ENCODE results near the gene ANKRD13D. TPM values are rescaled to one million over a fixed set of nuclear protein-coding genes. Genes with fewer than 3 reads are reported as not detected.
A peak's percentile ranks its signal among the peaks of the same experiment; 100 is the strongest.

The ANKRD13D gene
- total RNA-seq, 1 donor = 34.4 TPM

DNA sequence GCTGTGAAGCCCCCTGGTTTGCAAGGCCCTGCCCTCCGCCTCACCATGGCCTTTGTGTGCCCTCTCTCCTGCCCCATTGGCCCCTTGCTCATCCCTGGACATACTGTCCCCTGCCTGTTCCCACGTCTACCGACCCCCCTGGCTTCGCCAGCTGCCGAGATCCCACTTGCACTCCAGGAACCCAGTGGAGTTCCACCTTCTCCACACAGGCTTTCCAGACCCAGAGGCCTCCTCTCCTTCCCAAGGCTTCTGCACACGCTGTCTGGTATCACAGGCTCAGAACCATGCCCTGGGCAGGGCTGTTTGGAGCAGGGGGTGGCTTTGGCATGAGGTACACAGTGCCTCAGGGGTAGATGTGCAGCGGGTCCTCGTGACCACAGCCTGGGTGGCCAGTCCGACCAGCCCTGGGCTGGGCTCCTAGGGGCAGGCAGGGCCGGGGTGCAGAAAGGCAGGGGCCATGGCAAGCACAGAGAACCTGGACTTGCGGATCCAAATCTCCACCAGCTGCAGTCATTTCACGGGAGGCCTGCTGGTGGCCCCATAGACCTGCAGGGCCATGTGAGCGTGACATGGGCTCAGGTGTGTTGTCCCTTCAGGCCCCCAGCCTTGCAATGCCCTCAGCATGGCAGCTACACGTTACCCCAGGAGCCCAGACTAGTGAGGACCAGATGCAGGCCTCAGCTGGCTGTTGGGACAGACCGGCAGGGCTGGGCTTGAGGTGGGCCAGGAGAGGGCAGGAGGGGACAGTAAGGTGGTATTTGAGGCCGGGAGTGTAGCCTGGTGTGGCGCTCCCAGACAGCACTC lies 13.3 kb upstream of the ANKRD13D start:
- Histone ChIP-seq H3K4me2 (ENCODE audit: insufficient read depth, low read length) (no peak overlapping the region), H3K27me3 (ENCODE audit: insufficient read depth, low read length) (no peaks in the 10 kb centered on the region), H3K4me1 (ENCODE audit: insufficient read depth, low read length) (peaks cover 42% of the 10 kb centered on the region), H3K9me3 (ENCODE audit: low read depth, low read length) (no peaks in the 10 kb centered on the region), H4K20me1 (ENCODE audit: insufficient read depth, low read length) (peaks cover 17% of the 10 kb centered on the region), H3K36me3 (ENCODE audit: insufficient read depth, low read length) (peaks cover 17% of the 10 kb centered on the region), H3K79me2 (ENCODE audit: insufficient read depth, low read length) (peaks cover 90% of the 10 kb centered on the region), H2AFZ (ENCODE audit: low read length) (no peak overlapping the region), H3K27ac (ENCODE audit: low read depth, low read length) (peak overlapping the region; percentile 69), H3K4me3 (ENCODE audit: insufficient read depth, low read length) (no peak overlapping the region)
- TF ChIP-seq, protein P1, sequence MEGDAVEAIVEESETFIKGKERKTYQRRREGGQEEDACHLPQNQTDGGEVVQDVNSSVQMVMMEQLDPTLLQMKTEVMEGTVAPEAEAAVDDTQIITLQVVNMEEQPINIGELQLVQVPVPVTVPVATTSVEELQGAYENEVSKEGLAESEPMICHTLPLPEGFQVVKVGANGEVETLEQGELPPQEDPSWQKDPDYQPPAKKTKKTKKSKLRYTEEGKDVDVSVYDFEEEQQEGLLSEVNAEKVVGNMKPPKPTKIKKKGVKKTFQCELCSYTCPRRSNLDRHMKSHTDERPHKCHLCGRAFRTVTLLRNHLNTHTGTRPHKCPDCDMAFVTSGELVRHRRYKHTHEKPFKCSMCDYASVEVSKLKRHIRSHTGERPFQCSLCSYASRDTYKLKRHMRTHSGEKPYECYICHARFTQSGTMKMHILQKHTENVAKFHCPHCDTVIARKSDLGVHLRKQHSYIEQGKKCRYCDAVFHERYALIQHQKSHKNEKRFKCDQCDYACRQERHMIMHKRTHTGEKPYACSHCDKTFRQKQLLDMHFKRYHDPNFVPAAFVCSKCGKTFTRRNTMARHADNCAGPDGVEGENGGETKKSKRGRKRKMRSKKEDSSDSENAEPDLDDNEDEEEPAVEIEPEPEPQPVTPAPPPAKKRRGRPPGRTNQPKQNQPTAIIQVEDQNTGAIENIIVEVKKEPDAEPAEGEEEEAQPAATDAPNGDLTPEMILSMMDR (IDR thresholded peaks at IDR 0.05; ENCODE audit: extremely low read depth, low read depth, low read length) = no peak
- peak; percentile 65 for DNase-seq (ENCODE audit: insufficient read length, low spot score, missing footprints)

DNA sequence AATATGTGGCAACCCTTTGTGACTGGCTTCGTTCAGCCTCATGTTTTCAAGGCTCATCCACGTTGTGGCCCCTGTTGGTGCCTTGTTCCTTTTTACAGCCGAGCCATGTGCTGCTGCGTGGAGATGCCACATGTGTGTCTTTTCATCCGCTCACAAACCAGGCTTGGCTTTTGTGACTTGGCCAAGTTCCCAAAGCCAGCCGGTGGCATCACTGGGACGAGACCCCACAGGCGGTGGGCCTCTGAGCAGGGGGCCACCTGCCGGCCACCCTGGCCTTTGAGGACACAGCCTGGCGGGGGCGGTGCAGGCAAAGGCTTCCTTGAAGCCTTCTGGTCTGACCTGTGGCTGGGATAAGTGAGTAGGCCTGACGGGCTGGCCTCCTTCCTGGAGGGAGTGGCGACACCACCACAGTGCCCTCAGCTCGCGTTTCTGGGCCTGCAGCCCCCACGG lies 12.3 kb upstream of the ANKRD13D start:
- H3K27ac ChIP-seq (ENCODE audit: low read depth, low read length) = peak overlapping the region; percentile 69
- H3K4me1 ChIP-seq (ENCODE audit: insufficient read depth, low read length) = peaks cover 34% of the 10 kb centered on the region
- peaks cover 80% of the 10 kb centered on the region for H3K79me2 ChIP-seq (ENCODE audit: insufficient read depth, low read length)
- H3K36me3 ChIP-seq (ENCODE audit: insufficient read depth, low read length) = peaks cover 22% of the 10 kb centered on the region
- TF ChIP-seq, protein P1 (IDR thresholded peaks at IDR 0.05; ENCODE audit: extremely low read depth, low read depth, low read length) = peak; percentile 40
- H3K4me2 ChIP-seq (ENCODE audit: insufficient read depth, low read length) = peak overlapping the region; percentile 76
- H4K20me1 ChIP-seq (ENCODE audit: insufficient read depth, low read length) = peaks cover 9% of the 10 kb centered on the region
- H3K4me3 ChIP-seq (ENCODE audit: insufficient read depth, low read length) = peak overlapping the region; percentile 64
- H3K27me3 ChIP-seq (ENCODE audit: insufficient read depth, low read length) = no peaks in the 10 kb centered on the region
- peak; percentile 97 for DNase-seq (ENCODE audit: insufficient read length, low spot score, missing footprints)
- peak overlapping the region; percentile 65 for H2AFZ ChIP-seq (ENCODE audit: low read length)
- no peaks in the 10 kb centered on the region for H3K9me3 ChIP-seq (ENCODE audit: low read depth, low read length)

DNA sequence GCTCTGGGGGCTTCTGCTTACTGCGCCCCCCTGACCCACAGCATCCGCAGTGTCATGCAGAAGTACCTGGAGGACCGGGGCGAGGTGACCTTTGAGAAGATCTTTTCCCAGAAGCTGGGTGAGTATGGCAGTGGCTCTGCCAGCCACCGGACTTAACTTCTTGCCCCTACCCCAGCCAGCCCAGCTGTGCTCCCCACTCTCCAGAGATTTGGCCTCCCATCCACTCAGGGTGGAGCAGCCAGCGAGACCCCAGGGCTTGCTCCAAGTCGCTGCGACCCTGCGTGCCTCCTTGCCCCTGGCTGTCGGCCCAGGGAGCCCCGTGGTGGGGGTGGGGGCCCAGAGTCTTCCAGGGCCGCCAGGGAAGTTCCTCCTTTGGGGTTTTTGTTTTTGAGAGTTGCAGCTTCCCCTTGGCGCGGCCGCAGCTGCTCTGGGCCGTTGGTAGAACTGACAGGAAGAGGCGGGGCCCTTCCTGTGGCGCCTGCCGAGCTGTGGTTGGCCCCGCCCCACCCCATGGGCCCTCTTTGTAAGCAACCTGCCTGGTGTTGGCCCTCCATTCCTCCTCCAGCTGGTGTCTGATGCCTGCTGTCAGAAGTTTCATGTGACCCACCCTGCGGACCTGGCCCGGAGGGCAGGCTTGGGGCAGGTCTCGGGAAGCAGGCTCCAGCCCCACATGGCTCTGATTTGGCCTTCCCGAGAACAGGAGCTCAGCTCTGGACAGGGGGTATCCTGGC lies 11.7 kb upstream of the ANKRD13D start:
- H2AFZ ChIP-seq (ENCODE audit: low read length) = peak overlapping the region; percentile 65
- peaks cover 28% of the 10 kb centered on the region for H3K36me3 ChIP-seq (ENCODE audit: insufficient read depth, low read length)
- peak; percentile 98 for DNase-seq (ENCODE audit: insufficient read length, low spot score, missing footprints)
- H3K27ac ChIP-seq (ENCODE audit: low read depth, low read length) = peak overlapping the region; percentile 69
- peaks cover 4% of the 10 kb centered on the region for H4K20me1 ChIP-seq (ENCODE audit: insufficient read depth, low read length)
- peaks cover 74% of the 10 kb centered on the region for H3K79me2 ChIP-seq (ENCODE audit: insufficient read depth, low read length)
- peak overlapping the region; percentile 76 for H3K4me2 ChIP-seq (ENCODE audit: insufficient read depth, low read length)
- TF ChIP-seq, protein P1 (IDR thresholded peaks at IDR 0.05; ENCODE audit: extremely low read depth, low read depth, low read length) = no peak
- no peaks in the 10 kb centered on the region for H3K27me3 ChIP-seq (ENCODE audit: insufficient read depth, low read length)
- H3K9me3 ChIP-seq (ENCODE audit: low read depth, low read length) = no peaks in the 10 kb centered on the region
- H3K4me1 ChIP-seq (ENCODE audit: insufficient read depth, low read length) = peaks cover 28% of the 10 kb centered on the region
- H3K4me3 ChIP-seq (ENCODE audit: insufficient read depth, low read length) = peak overlapping the region; percentile 64

All from osteoblast (primary cell).